ENCODE measurements around the gene EZH1.

- no peak for TF ChIP-seq L3MBTL2 (conservative IDR thresholded peaks at IDR 0.05)
- TF ChIP-seq BHLHE40 (IDR thresholded peaks at IDR 0.05; ENCODE audit: borderline replicate concordance) = no peak
- no peak for TF ChIP-seq TARDBP (IDR thresholded peaks at IDR 0.05)
- no peak for TF ChIP-seq FOXM1 (IDR thresholded peaks at IDR 0.05; ENCODE audit: borderline replicate concordance)
- TF ChIP-seq LEF1 (IDR thresholded peaks at IDR 0.05; ENCODE audit: borderline replicate concordance) = no peak
- TF ChIP-seq FOXK2 (IDR thresholded peaks at IDR 0.05) = no peak
- TF ChIP-seq NFRKB (IDR thresholded peaks at IDR 0.05) = no peak
- TF ChIP-seq SP1 (IDR thresholded peaks at IDR 0.05) = no peak
- no peak for TF ChIP-seq ZNF384 (IDR thresholded peaks at IDR 0.05)
- TF ChIP-seq ELF4 (IDR thresholded peaks at IDR 0.05) = no peak
- TF ChIP-seq CTBP1 (IDR thresholded peaks at IDR 0.05; ENCODE audit: borderline replicate concordance) = no peak
- no peak for TF ChIP-seq FOXA1 (IDR thresholded peaks at IDR 0.05)
- no peak for TF ChIP-seq SUZ12 (IDR thresholded peaks at IDR 0.05)
Observed at GRCh38 chr17:42700586-42701289, 44.1 kb downstream of the EZH1 start.

Data from HEK293T (cell line).